Measurements from ENCODE around the gene SNAP25. TPM values are rescaled to one million over a fixed set of nuclear protein-coding genes. Genes with fewer than 3 reads are reported as not detected.

The SNAP25 gene
- total and polyA plus RNA-seq, 10 donors: 0.04 to 0.80 (median 0.12) TPM; not detected in 6

GRCh38 chr20:10321138-10321717, 102.6 kb downstream of the SNAP25 start:
- no peak for DNase-seq
- no peak overlapping the region for H3K4me3 ChIP-seq
- peaks cover 0 to 19% (median 9%) of the 10 kb centered on the region in 8 donors for H3K9me3 ChIP-seq
- no peaks in the 10 kb centered on the region for H3K36me3 ChIP-seq
- TF ChIP-seq POLR2A (IDR thresholded peaks at IDR 0.05) (no peak), POLR2AphosphoS5 (IDR thresholded peaks at IDR 0.05) (no peak), CTCF (IDR thresholded peaks at IDR 0.05 in 8 of 11, conservative IDR thresholded peaks at IDR 0.05 in 3 of 11) (no peak)
- no peaks in the 10 kb centered on the region for H3K4me1 ChIP-seq
- peaks cover 0 to 12% (median 0%) of the 10 kb centered on the region in 7 donors for H3K27me3 ChIP-seq (replicated peaks in 1 of 7)
- intact Hi-C loops (cut with DNase I; ENCODE audit: low total_unique reads): no loop called here
- H3K27ac ChIP-seq: no peak overlapping the region

- no peak for DNase-seq
- TF ChIP-seq POLR2A (IDR thresholded peaks at IDR 0.05) (no peak), POLR2AphosphoS5 (IDR thresholded peaks at IDR 0.05) (no peak), CTCF (IDR thresholded peaks at IDR 0.05 in 8 of 11, conservative IDR thresholded peaks at IDR 0.05 in 3 of 11) (no peak)
- Histone ChIP-seq H3K4me3 (no peak overlapping the region), H3K27me3 (replicated peaks in 1 of 7) (peaks cover 0 to 12% (median 0%) of the 10 kb centered on the region in 7 donors), H3K4me1 (no peaks in the 10 kb centered on the region), H3K9me3 (peaks cover 0 to 8% (median 0%) of the 10 kb centered on the region in 8 donors), H3K36me3 (no peaks in the 10 kb centered on the region), H3K27ac (no peak overlapping the region)
- WGBS, 5 donors: 74 to 84% (median 78%) methylated on average over 6 of the region's 6 CpGs
- intact Hi-C loops (cut with DNase I; ENCODE audit: low total_unique reads): no loop called here
Observed at GRCh38 chr20:10322073-10323012, 103.7 kb downstream of the SNAP25 start.

DNA sequence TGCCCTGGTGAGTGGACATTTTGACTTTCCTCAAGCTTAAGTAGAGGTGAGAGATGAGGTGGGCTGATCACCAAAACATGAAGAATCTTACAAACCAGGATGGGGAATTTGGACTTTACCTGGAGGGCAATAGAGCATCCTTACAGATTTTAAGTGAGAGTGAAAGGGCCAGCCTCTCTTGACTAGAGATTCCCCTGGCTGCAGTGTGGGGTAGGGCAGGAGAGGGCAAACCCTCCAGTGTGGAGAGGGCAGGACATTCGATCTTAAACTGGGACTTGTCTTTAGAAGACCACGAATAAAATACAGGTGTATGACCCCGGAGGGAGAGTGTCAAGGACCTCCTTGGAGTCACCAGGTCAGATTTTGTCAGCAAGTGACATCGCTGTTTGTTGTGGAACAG, 105.1 kb downstream of the SNAP25 start:
- H3K27ac ChIP-seq: no peak overlapping the region
- H3K4me1 ChIP-seq: no peaks in the 10 kb centered on the region
- no peak overlapping the region for H3K4me3 ChIP-seq
- no peaks in the 10 kb centered on the region for H3K36me3 ChIP-seq
- TF ChIP-seq POLR2AphosphoS5 (IDR thresholded peaks at IDR 0.05) (no peak), POLR2A (IDR thresholded peaks at IDR 0.05) (no peak), CTCF (IDR thresholded peaks at IDR 0.05 in 8 of 11, conservative IDR thresholded peaks at IDR 0.05 in 3 of 11) (no peak)
- intact Hi-C loops (cut with DNase I; ENCODE audit: low total_unique reads): no loop called here
- DNase-seq: no peak
- H3K27me3 ChIP-seq (replicated peaks in 1 of 7): peaks cover 0 to 12% (median 0%) of the 10 kb centered on the region in 7 donors
- H3K9me3 ChIP-seq: no peaks in the 10 kb centered on the region
- WGBS, 5 donors: 74 to 84% (median 80%) methylated on average over 4 of the region's 4 CpGs
